A673 (cell line): ENCODE results near the gene TIRAP. TPM values are rescaled to one million over a fixed set of nuclear protein-coding genes. Genes with fewer than 3 reads are reported as not detected.

Source experiments
- BruUV-seq: library from RNA; stranded (reverse); fragments of 400-500 nt; replicated peaks from 2 replicates; lab custom pipeline; 2021; lab: Mats Ljungman, UMichigan
- CTCF ChIA-PET: fragments of 300-600 bp; sonication (Branson Sonifier 250); formaldehyde crosslinking; loops from one replicate; lab custom pipeline; 2022; ENCODE audit warnings: antibody characterized with exemption; lab: Charles Lee
- POLR2A ChIA-PET: fragments of 300-600 bp; sonication (Branson Sonifier 250); formaldehyde crosslinking; loops from one replicate; lab custom pipeline; 2022; ENCODE audit warnings: antibody characterized with exemption; ENCODE audit not compliant: low non-redundant PET; lab: Charles Lee
- DNase-seq: peaks from one replicate; pipeline ENCODE4 v3.0.0-alpha.2; 2015; ENCODE audit warnings: low spot score
- H3K27ac ChIP-seq: fragments of 200-600 bp; sonication (generic); 2 replicates; pipeline ENCODE4 v1.5.1; 2016; ENCODE audit warnings: mixed run types, low read depth, mild to moderate bottlenecking, mixed read lengths, antibody characterized with exemption, low read length; ENCODE audit not compliant: poor library complexity, severe bottlenecking
- H3K27me3 ChIP-seq: fragments of 200-600 bp; sonication (generic); replicated peaks from 2 replicates; pipeline ENCODE4 v1.6.1; 2017; ENCODE audit warnings: mixed run types, low read depth, mild to moderate bottlenecking, mixed read lengths, antibody characterized with exemption, low read length; ENCODE audit not compliant: insufficient read depth, poor library complexity
- H3K36me3 ChIP-seq: fragments of 200-600 bp; sonication (generic); 2 replicates; pipeline ENCODE4 v1.6.1; 2016; ENCODE audit warnings: mixed run types, mild to moderate bottlenecking, mixed read lengths, antibody characterized with exemption, low read length; ENCODE audit not compliant: insufficient read depth, poor library complexity, severe bottlenecking
- H3K4me1 ChIP-seq: fragments of 200-600 bp; sonication (generic); 2 replicates; pipeline ENCODE4 v1.6.1; 2017; ENCODE audit warnings: mixed run types, mild to moderate bottlenecking, mixed read lengths, antibody characterized with exemption, low read length; ENCODE audit not compliant: insufficient read depth, poor library complexity, severe bottlenecking
- H3K4me3 ChIP-seq: fragments of 200-600 bp; sonication (generic); 2 replicates; pipeline ENCODE4 v1.5.1; 2016; ENCODE audit warnings: low read depth, mixed run types, mild to moderate bottlenecking, mixed read lengths, low read length; ENCODE audit not compliant: poor library complexity, severe bottlenecking
- H3K9me3 ChIP-seq: fragments of 200-600 bp; sonication (generic); 2 replicates; pipeline ENCODE4 v1.6.1; 2016; ENCODE audit warnings: mixed run types, low read depth, mild to moderate bottlenecking, mixed read lengths, antibody characterized with exemption, low read length; ENCODE audit not compliant: poor library complexity, severe bottlenecking
- EZH2 ChIP-seq: fragments of 200-600 bp; sonication (generic); IDR thresholded peaks from 2 replicates; pipeline ENCODE4 v1.6.1; 2017; ENCODE audit warnings: borderline replicate concordance, low read depth, mild to moderate bottlenecking, mixed read lengths, antibody characterized with exemption, low read length; ENCODE audit not compliant: poor library complexity, severe bottlenecking
- intact Hi-C: fragments of 100-400 bp; cut with micrococcal nuclease; formaldehyde crosslinking; loops from one replicate; pipeline ENCODE4 v1.10.0; 2022; ENCODE audit not compliant: unreplicated experiment
- total RNA-seq: library from RNA; stranded (reverse); gene quantifications from 2 replicates; pipeline ENCODE4 v1.2.3, GENCODE V29; 2021
- TF ChIP-seq, protein P1 (sequence below): fragments of 300-800, 200-600 bp; sonication (generic); conservative IDR thresholded peaks from 2 replicates; pipeline ENCODE4 v1.5.1; 2017; ENCODE audit warnings: low read depth, mild to moderate bottlenecking, antibody characterized with exemption, low read length, moderate library complexity, mixed read lengths

TIRAP gene
- total RNA-seq, 1 experiment from 2014 or later: 11.3 TPM

DNA sequence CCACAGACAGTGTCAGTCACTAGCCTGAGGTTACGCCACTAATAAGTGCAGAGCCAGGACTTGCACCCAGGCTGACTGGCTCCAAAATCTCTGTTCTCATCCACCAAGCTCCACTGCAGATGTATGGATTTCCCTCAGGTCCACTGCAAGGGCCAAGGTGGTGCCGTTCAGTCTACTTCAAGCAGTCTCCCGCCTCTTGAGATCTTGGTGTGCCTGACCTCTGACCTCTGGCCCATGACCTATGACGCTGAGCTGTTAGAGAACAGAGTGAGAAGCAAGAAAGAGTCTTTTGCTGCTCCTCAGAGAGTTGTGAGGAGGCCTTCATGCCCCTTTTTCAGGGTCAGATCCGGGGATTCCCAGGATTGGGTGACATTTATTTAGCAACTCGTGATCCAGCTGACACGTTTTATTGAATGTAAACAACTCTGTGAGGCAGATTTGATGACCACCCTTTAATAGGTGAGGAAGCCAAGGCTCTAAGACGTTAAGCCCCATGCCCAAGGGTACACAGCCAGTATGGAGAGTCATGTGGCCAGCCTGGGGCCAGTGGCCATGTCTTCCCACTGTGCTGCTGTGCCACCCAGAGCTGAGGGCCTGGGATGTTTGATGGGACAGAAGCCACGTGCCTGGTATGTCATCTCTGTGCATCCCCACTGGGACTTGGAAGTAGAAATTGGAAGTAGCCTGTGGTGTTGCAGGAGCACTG, 46.2 kb downstream of the TIRAP start:
- POLR2A ChIA-PET: no interaction called here
- CTCF ChIA-PET: interaction anchor here (1.2 kb wide), 1 partner anchor 19 kb away, joined by 5 read pairs; no protein-coding TSS in a partner anchor
- no peak overlapping the region for H3K27ac ChIP-seq
- no peaks in the 10 kb centered on the region for H3K27me3 ChIP-seq
- H3K9me3 ChIP-seq: no peaks in the 10 kb centered on the region
- H3K36me3 ChIP-seq: no peaks in the 10 kb centered on the region
- no TSS peak for BruUV-seq
- TF ChIP-seq, protein P1, sequence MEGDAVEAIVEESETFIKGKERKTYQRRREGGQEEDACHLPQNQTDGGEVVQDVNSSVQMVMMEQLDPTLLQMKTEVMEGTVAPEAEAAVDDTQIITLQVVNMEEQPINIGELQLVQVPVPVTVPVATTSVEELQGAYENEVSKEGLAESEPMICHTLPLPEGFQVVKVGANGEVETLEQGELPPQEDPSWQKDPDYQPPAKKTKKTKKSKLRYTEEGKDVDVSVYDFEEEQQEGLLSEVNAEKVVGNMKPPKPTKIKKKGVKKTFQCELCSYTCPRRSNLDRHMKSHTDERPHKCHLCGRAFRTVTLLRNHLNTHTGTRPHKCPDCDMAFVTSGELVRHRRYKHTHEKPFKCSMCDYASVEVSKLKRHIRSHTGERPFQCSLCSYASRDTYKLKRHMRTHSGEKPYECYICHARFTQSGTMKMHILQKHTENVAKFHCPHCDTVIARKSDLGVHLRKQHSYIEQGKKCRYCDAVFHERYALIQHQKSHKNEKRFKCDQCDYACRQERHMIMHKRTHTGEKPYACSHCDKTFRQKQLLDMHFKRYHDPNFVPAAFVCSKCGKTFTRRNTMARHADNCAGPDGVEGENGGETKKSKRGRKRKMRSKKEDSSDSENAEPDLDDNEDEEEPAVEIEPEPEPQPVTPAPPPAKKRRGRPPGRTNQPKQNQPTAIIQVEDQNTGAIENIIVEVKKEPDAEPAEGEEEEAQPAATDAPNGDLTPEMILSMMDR: no peak
- TF ChIP-seq EZH2: no peak
- no peaks in the 10 kb centered on the region for H3K4me1 ChIP-seq
- intact Hi-C loops: no loop called here
- DNase-seq: no peak
- H3K4me3 ChIP-seq: no peak overlapping the region

GRCh38 chr11:126329644-126330211, 46.8 kb downstream of the TIRAP start:
- POLR2A ChIA-PET: no interaction called here
- BruUV-seq: no TSS peak
- Histone ChIP-seq H3K27ac (no peak overlapping the region), H3K9me3 (no peaks in the 10 kb centered on the region), H3K4me3 (no peak overlapping the region), H3K4me1 (no peaks in the 10 kb centered on the region), H3K36me3 (no peaks in the 10 kb centered on the region), H3K27me3 (no peaks in the 10 kb centered on the region)
- DNase-seq: no peak
- TF ChIP-seq EZH2: no peak
- TF ChIP-seq, protein P1: no peak
- intact Hi-C loops: no loop called here
- CTCF ChIA-PET: interaction anchor here (1.2 kb wide), 1 partner anchor 19 kb away, joined by 5 read pairs; no protein-coding TSS in a partner anchor

GRCh38 chr11:126331286-126331685, 48.4 kb downstream of the TIRAP start:
- no peak for DNase-seq
- no peaks in the 10 kb centered on the region for H3K27me3 ChIP-seq
- no peaks in the 10 kb centered on the region for H3K36me3 ChIP-seq
- ChIA-PET POLR2A (no interaction called here), CTCF (no interaction called here)
- TF ChIP-seq EZH2: no peak
- TF ChIP-seq, protein P1: no peak
- intact Hi-C loops: no loop called here
- no peaks in the 10 kb centered on the region for H3K4me1 ChIP-seq
- BruUV-seq: no TSS peak
- H3K27ac ChIP-seq: no peak overlapping the region
- H3K4me3 ChIP-seq: no peak overlapping the region
- no peaks in the 10 kb centered on the region for H3K9me3 ChIP-seq
